ENCODE results near the gene CDCA4.

DNA sequence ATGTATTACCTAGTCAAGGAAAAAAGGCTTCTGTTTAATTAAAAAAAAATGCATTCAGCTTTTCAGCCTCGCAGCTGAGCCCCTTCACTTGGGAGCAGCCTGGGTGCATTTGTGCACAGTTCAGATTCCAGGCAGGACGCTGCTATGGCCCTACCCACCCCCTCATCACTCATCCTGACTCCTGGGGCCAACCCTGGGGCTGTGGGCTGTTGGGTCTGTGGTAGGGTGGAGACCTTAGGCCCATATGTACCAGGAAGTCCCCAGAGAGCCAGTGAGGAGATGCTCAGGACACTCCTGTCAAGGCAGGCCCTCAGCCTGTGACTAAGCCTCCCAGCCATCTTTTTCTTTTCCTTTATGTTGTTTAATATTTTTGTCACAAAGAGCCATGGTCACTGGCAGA lies 9.3 kb upstream of the CDCA4 start:
- TF ChIP-seq, protein P1, sequence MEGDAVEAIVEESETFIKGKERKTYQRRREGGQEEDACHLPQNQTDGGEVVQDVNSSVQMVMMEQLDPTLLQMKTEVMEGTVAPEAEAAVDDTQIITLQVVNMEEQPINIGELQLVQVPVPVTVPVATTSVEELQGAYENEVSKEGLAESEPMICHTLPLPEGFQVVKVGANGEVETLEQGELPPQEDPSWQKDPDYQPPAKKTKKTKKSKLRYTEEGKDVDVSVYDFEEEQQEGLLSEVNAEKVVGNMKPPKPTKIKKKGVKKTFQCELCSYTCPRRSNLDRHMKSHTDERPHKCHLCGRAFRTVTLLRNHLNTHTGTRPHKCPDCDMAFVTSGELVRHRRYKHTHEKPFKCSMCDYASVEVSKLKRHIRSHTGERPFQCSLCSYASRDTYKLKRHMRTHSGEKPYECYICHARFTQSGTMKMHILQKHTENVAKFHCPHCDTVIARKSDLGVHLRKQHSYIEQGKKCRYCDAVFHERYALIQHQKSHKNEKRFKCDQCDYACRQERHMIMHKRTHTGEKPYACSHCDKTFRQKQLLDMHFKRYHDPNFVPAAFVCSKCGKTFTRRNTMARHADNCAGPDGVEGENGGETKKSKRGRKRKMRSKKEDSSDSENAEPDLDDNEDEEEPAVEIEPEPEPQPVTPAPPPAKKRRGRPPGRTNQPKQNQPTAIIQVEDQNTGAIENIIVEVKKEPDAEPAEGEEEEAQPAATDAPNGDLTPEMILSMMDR (IDR thresholded peaks at IDR 0.05; ENCODE audit: insufficient read depth, low read length, poor library complexity, severe bottlenecking) = no peak
- no peak for TF ChIP-seq EZH2phosphoT487 (conservative IDR thresholded peaks at IDR 0.05; ENCODE audit: low read length)
